Astrocyte (in vitro differentiated cells and primary cell): Measurements from ENCODE around the gene ENOX2. TPM values are rescaled to one million over a fixed set of nuclear protein-coding genes. Genes with fewer than 3 reads are reported as not detected.
A peak's percentile ranks its signal among the peaks of the same experiment; 100 is the strongest.

ENCODE experiments used
- DNase-seq: peaks from one replicate; pipeline ENCODE4 v3.0.0-alpha.2; 2010; ENCODE audit warnings: low read depth
- FAIRE-seq: peaks from 2 replicates; lab custom pipeline; 2011; peaks lifted over from hg19 to GRCh38; lab: Jason Lieb, UNC
- H2AFZ ChIP-seq: 2 replicates; pipeline ENCODE4 v1.6.0; 2012; ENCODE audit warnings: low read depth, low read length, inconsistent platforms
- H3K27ac ChIP-seq: 2 replicates; pipeline ENCODE4 v1.5.1; 2011; ENCODE audit warnings: low read depth, low read length, inconsistent platforms
- H3K27me3 ChIP-seq: 2 replicates; pipeline ENCODE4 v1.6.0; 2011; ENCODE audit warnings: low read length, inconsistent platforms; ENCODE audit not compliant: insufficient read depth
- H3K36me3 ChIP-seq: 2 replicates; pipeline ENCODE4 v1.5.1; 2011; ENCODE audit warnings: low read length, inconsistent platforms; ENCODE audit not compliant: insufficient read depth
- H3K4me1 ChIP-seq: 2 replicates; pipeline ENCODE4 v1.5.1; 2011; ENCODE audit warnings: low read length, inconsistent platforms; ENCODE audit not compliant: insufficient read depth
- H3K4me2 ChIP-seq: 2 replicates; pipeline ENCODE4 v1.6.0; 2012; ENCODE audit warnings: low read length, inconsistent platforms
- H3K4me3 ChIP-seq: 2 replicates; pipeline ENCODE4 v1.5.1; 2011; ENCODE audit warnings: low read depth, mild to moderate bottlenecking, low read length, inconsistent platforms; ENCODE audit not compliant: insufficient read depth
- H3K79me2 ChIP-seq: 2 replicates; pipeline ENCODE4 v1.6.0; 2012; ENCODE audit warnings: mild to moderate bottlenecking, low read length, inconsistent platforms; ENCODE audit not compliant: insufficient read depth
- H3K9ac ChIP-seq: 2 replicates; pipeline ENCODE4 v1.6.0; 2012; ENCODE audit warnings: mild to moderate bottlenecking, low read length, inconsistent platforms
- H3K9me3 ChIP-seq: 2 replicates; pipeline ENCODE4 v1.5.1; 2012; ENCODE audit warnings: low read depth, mild to moderate bottlenecking, low read length, inconsistent platforms; ENCODE audit not compliant: insufficient read depth
- H4K20me1 ChIP-seq: 2 replicates; pipeline ENCODE4 v1.6.0; 2012; ENCODE audit warnings: low read length, inconsistent platforms; ENCODE audit not compliant: insufficient read depth
- H3K27ac Mint-ChIP-seq: one replicate; pipeline ENCODE4 v1.8.0; 2021; ENCODE audit warnings: mild to moderate bottlenecking, mixed read lengths; ENCODE audit not compliant: unreplicated experiment
- H3K27me3 Mint-ChIP-seq: one replicate; pipeline ENCODE4 v1.8.0; 2021; ENCODE audit warnings: low read depth, mixed read lengths; ENCODE audit not compliant: unreplicated experiment
- H3K36me3 Mint-ChIP-seq: one replicate; pipeline ENCODE4 v1.8.0; 2021; ENCODE audit warnings: low read depth, mixed read lengths; ENCODE audit not compliant: unreplicated experiment
- H3K4me1 Mint-ChIP-seq: one replicate; pipeline ENCODE4 v1.8.0; 2021; ENCODE audit warnings: low read depth, mixed read lengths; ENCODE audit not compliant: unreplicated experiment
- H3K4me3 Mint-ChIP-seq: one replicate; pipeline ENCODE4 v1.8.0; 2021; ENCODE audit warnings: mild to moderate bottlenecking, moderate library complexity, mixed read lengths; ENCODE audit not compliant: unreplicated experiment
- H3K9me3 Mint-ChIP-seq: one replicate; pipeline ENCODE4 v1.8.0; 2021; ENCODE audit warnings: mild to moderate bottlenecking, mixed read lengths; ENCODE audit not compliant: unreplicated experiment
- EZH2 ChIP-seq: IDR thresholded peaks from 2 replicates; pipeline ENCODE4 v1.6.1; 2012; ENCODE audit warnings: mild to moderate bottlenecking, low read length, inconsistent platforms; ENCODE audit not compliant: insufficient read depth
- total RNA-seq: library from RNA; stranded (reverse); gene quantifications from 2 replicates; pipeline ENCODE4 v1.2.1, GENCODE V29; 2021
- TF ChIP-seq, protein P1 (sequence below): IDR thresholded peaks from 2 replicates; pipeline ENCODE4 v1.5.1; 2011; ENCODE audit warnings: low read depth, mild to moderate bottlenecking, inconsistent platforms, low read length, moderate library complexity; ENCODE audit not compliant: insufficient read depth

ENOX2 gene
- total RNA-seq, 1 donor from 2014 or later = 9.4 TPM

- FAIRE-seq = peak; percentile 94
- Histone ChIP-seq H3K27me3 (no peaks in the 10 kb centered on the region), H3K4me2 (no peak overlapping the region)
These were observed 164.3 kb downstream of the ENOX2 start for GRCh38 chrX:130738638-130739195.

DNA sequence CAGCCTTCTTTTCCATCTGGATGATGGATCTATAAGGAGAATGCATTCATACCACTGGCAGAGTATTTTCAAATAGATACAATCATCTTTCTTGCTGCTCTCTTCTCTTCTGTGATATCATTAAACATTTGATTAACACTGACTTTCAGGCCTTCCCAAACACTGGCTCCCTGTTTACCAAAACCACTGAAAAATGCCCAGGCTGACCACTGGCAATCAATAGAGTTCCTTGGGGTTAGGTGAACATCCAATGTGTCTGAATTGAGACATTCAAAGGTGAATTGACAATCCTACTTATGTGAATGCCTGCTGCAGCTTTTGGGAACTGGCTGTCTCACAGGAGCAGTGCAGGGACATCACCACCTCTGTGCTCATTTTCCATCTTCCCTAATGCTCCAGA lies 168.3 kb downstream of the ENOX2 start:
- Histone ChIP-seq H2AFZ (no peak overlapping the region), H3K9me3 (no peaks in the 10 kb centered on the region), H3K4me3 (no peak overlapping the region), H4K20me1 (no peaks in the 10 kb centered on the region), H3K36me3 (no peaks in the 10 kb centered on the region), H3K27me3 (no peaks in the 10 kb centered on the region), H3K79me2 (no peaks in the 10 kb centered on the region), H3K27ac (no peak overlapping the region), H3K4me1 (no peaks in the 10 kb centered on the region), H3K4me2 (no peak overlapping the region), H3K9ac (no peak overlapping the region)
- H3K4me1 Mint-ChIP-seq = no peaks in the 10 kb centered on the region
- no peak overlapping the region for H3K4me3 Mint-ChIP-seq
- no peaks in the 10 kb centered on the region for H3K36me3 Mint-ChIP-seq
- no peak for TF ChIP-seq EZH2
- TF ChIP-seq, protein P1, sequence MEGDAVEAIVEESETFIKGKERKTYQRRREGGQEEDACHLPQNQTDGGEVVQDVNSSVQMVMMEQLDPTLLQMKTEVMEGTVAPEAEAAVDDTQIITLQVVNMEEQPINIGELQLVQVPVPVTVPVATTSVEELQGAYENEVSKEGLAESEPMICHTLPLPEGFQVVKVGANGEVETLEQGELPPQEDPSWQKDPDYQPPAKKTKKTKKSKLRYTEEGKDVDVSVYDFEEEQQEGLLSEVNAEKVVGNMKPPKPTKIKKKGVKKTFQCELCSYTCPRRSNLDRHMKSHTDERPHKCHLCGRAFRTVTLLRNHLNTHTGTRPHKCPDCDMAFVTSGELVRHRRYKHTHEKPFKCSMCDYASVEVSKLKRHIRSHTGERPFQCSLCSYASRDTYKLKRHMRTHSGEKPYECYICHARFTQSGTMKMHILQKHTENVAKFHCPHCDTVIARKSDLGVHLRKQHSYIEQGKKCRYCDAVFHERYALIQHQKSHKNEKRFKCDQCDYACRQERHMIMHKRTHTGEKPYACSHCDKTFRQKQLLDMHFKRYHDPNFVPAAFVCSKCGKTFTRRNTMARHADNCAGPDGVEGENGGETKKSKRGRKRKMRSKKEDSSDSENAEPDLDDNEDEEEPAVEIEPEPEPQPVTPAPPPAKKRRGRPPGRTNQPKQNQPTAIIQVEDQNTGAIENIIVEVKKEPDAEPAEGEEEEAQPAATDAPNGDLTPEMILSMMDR = no peak
- H3K27ac Mint-ChIP-seq = no peak overlapping the region
- no peaks in the 10 kb centered on the region for H3K27me3 Mint-ChIP-seq
- H3K9me3 Mint-ChIP-seq = no peaks in the 10 kb centered on the region
- peak; percentile 86 for FAIRE-seq
- DNase-seq = no peak

More at GRCh38 chrX:130738638-130739195, 164.3 kb downstream of the ENOX2 start:
- no peak for DNase-seq
- no peak overlapping the region for H3K4me3 ChIP-seq
- H3K9ac ChIP-seq = no peak overlapping the region
- Mint-ChIP-seq H3K36me3 (no peaks in the 10 kb centered on the region), H3K27me3 (no peaks in the 10 kb centered on the region), H3K4me3 (no peak overlapping the region), H3K4me1 (peaks cover 2% of the 10 kb centered on the region), H3K9me3 (no peaks in the 10 kb centered on the region), H3K27ac (no peak overlapping the region)
- H2AFZ ChIP-seq = no peak overlapping the region
- no peaks in the 10 kb centered on the region for H3K36me3 ChIP-seq
- no peaks in the 10 kb centered on the region for H4K20me1 ChIP-seq
- TF ChIP-seq, protein P1 = no peak
- no peak for TF ChIP-seq EZH2
- no peaks in the 10 kb centered on the region for H3K9me3 ChIP-seq
- no peaks in the 10 kb centered on the region for H3K4me1 ChIP-seq
- H3K27ac ChIP-seq = no peak overlapping the region
- H3K79me2 ChIP-seq = no peaks in the 10 kb centered on the region

GRCh38 chrX:130728208-130728607 lies 174.8 kb downstream of the ENOX2 start:
- Histone ChIP-seq H3K9me3 (no peaks in the 10 kb centered on the region), H3K36me3 (no peaks in the 10 kb centered on the region), H3K27ac (no peak overlapping the region), H3K79me2 (no peaks in the 10 kb centered on the region), H3K4me2 (no peak overlapping the region), H3K4me3 (no peak overlapping the region), H4K20me1 (no peaks in the 10 kb centered on the region), H2AFZ (no peak overlapping the region), H3K27me3 (no peaks in the 10 kb centered on the region), H3K4me1 (no peaks in the 10 kb centered on the region), H3K9ac (no peak overlapping the region)
- Mint-ChIP-seq H3K4me3 (no peak overlapping the region), H3K27ac (peak overlapping the region; percentile 66), H3K4me1 (peaks cover 25% of the 10 kb centered on the region), H3K36me3 (no peaks in the 10 kb centered on the region), H3K9me3 (no peaks in the 10 kb centered on the region), H3K27me3 (no peaks in the 10 kb centered on the region)
- DNase-seq (peak; percentile 34), FAIRE-seq (peak; percentile 20)
- no peak for TF ChIP-seq EZH2
- TF ChIP-seq, protein P1 = no peak
